Mesenchymal stem cell (in vitro differentiated cells and primary cell): ENCODE data around the gene CNIH3.

ENCODE experiments used
- DNase-seq: peaks from one replicate; pipeline ENCODE4 v3.0.0-alpha.2; 2013
- H2AFZ ChIP-seq: one replicate; pipeline ENCODE4 v1.6.1; 2013; ENCODE audit warnings: low read depth, mild to moderate bottlenecking, control low read depth, inconsistent platforms, low read length, moderate library complexity
- H2AK5ac ChIP-seq: 2 replicates; pipeline ENCODE4 v1.6.1; 2013; ENCODE audit warnings: low read length, moderate library complexity, mild to moderate bottlenecking, inconsistent platforms; ENCODE audit not compliant: severe bottlenecking
- H2BK120ac ChIP-seq: one replicate; pipeline ENCODE4 v1.6.1; 2013; ENCODE audit warnings: low read depth, mild to moderate bottlenecking, inconsistent platforms, low read length, moderate library complexity
- H2BK12ac ChIP-seq, 2 experiments: one replicate each; pipeline ENCODE4 v1.6.1; 2013; ENCODE audit warnings: inconsistent platforms in 2 of 2, low read length in 2 of 2, mild to moderate bottlenecking in 2 of 2, moderate library complexity in 2 of 2, control low read depth in 1 of 2
- H2BK15ac ChIP-seq: one replicate; pipeline ENCODE4 v1.6.1; 2013; ENCODE audit warnings: mild to moderate bottlenecking, low read depth, inconsistent platforms; ENCODE audit not compliant: poor library complexity, severe bottlenecking
- H2BK5ac ChIP-seq: 2 replicates; pipeline ENCODE4 v1.6.1; 2013; ENCODE audit warnings: low read depth, mild to moderate bottlenecking, low read length, control low read depth, inconsistent platforms; ENCODE audit not compliant: poor library complexity, severe bottlenecking
- H3K14ac ChIP-seq, 2 experiments: one replicate each; pipeline ENCODE4 v1.6.1; 2013; ENCODE audit warnings: inconsistent platforms in 2 of 2, low read length in 2 of 2, control low read depth in 1 of 2, mild to moderate bottlenecking in 1 of 2, moderate library complexity in 1 of 2
- H3K18ac ChIP-seq, 2 experiments: one replicate each; pipeline ENCODE4 v1.6.1; 2013; ENCODE audit warnings: inconsistent platforms in 2 of 2, low read length in 2 of 2, control low read depth in 1 of 2, low read depth in 1 of 2, mild to moderate bottlenecking in 1 of 2
- H3K23ac ChIP-seq, 2 experiments: one replicate each; pipeline ENCODE4 v1.6.1; 2013; ENCODE audit warnings: inconsistent platforms in 2 of 2, low read length in 2 of 2, mild to moderate bottlenecking in 2 of 2, moderate library complexity in 2 of 2, control low read depth in 1 of 2
- H3K27ac ChIP-seq: 2 replicates; pipeline ENCODE4 v1.5.1; 2013; ENCODE audit warnings: mild to moderate bottlenecking, moderate library complexity, low read length, control low read depth, inconsistent platforms; ENCODE audit not compliant: poor library complexity, severe bottlenecking
- H3K27me3 ChIP-seq, 2 experiments: 2 replicates each; pipeline versions ENCODE4 v1.6.1 to v1.7.0; 2013; ENCODE audit warnings: low read length in 2 of 2, mild to moderate bottlenecking in 2 of 2, moderate library complexity in 2 of 2, control low read depth in 1 of 2, inconsistent platforms in 1 of 2; ENCODE audit not compliant: control insufficient read depth in 1 of 2, insufficient read depth in 1 of 2
- H3K36me3 ChIP-seq, 2 experiments: 2 replicates each; pipeline versions ENCODE4 v1.6.1 to v1.7.0; 2013; ENCODE audit warnings: low read length in 2 of 2, control low read depth in 1 of 2, inconsistent platforms in 1 of 2, low read depth in 1 of 2, mild to moderate bottlenecking in 1 of 2; ENCODE audit not compliant: insufficient read depth in 2 of 2, control insufficient read depth in 1 of 2
- H3K4ac ChIP-seq, 2 experiments: one replicate each; pipeline ENCODE4 v1.6.1; 2013; ENCODE audit warnings: inconsistent platforms in 2 of 2, low read length in 2 of 2, mild to moderate bottlenecking in 2 of 2, moderate library complexity in 2 of 2, control low read depth in 1 of 2, low read depth in 1 of 2
- H3K4me1 ChIP-seq: 2 replicates; pipeline ENCODE4 v1.6.1; 2013; ENCODE audit warnings: low read depth, low read length, control low read depth; ENCODE audit not compliant: control insufficient read depth, insufficient read depth
- H3K4me2 ChIP-seq: 2 replicates; pipeline ENCODE4 v1.6.1; 2013; ENCODE audit warnings: low read length, mild to moderate bottlenecking, inconsistent platforms; ENCODE audit not compliant: poor library complexity, severe bottlenecking
- H3K4me3 ChIP-seq, 2 experiments: 2 replicates each; pipeline versions ENCODE4 v1.5.1 to v1.7.0; 2013; ENCODE audit warnings: low read length in 2 of 2, mild to moderate bottlenecking in 2 of 2, control low read depth in 1 of 2, low read depth in 1 of 2; ENCODE audit not compliant: insufficient read depth in 1 of 2
- H3K79me1 ChIP-seq: replicated peaks from 2 replicates; pipeline ENCODE4 v1.6.1; 2013; ENCODE audit warnings: mild to moderate bottlenecking, control low read depth, low read length, inconsistent platforms; ENCODE audit not compliant: poor library complexity, severe bottlenecking
- H3K9ac ChIP-seq: 2 replicates; pipeline ENCODE4 v1.7.0; 2013; ENCODE audit warnings: mild to moderate bottlenecking, low read length, moderate library complexity
- H3K9me3 ChIP-seq: 2 replicates; pipeline ENCODE4 v1.7.0; 2013; ENCODE audit warnings: mild to moderate bottlenecking, low read length; ENCODE audit not compliant: control insufficient read depth
- H4K8ac ChIP-seq: one replicate; pipeline ENCODE4 v1.6.1; 2013; ENCODE audit warnings: inconsistent platforms, mild to moderate bottlenecking, low read length, moderate library complexity
- H4K91ac ChIP-seq: one replicate; pipeline ENCODE4 v1.6.1; 2013; ENCODE audit warnings: mild to moderate bottlenecking, low read length, inconsistent platforms
- WGBS: methylation state at CpG from one replicate; pipeline ENCODE4 v1.1.7; 2013; ENCODE audit warnings: mixed read lengths; 5-methylcytosine and 5-hydroxymethylcytosine counted together

The CNIH3 gene

DNA sequence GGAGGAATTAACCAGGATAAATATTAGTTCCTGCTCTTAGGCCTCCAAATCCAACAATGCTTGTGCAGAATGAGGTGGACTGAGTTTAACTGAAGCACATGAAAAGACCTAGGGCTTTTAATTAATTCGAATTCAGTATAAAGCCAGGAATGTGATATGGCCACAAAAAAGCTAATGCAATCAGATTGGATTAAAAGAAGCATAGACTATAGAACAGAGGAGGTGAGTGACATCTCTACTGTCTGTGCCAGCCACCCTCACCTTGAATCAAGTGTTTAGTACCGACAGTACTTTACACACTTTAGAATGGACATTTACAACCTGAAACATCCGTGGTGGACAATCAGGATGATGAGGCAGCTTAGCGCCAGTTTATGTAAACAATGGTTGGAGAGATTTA, 62.1 kb downstream of the CNIH3 start:
- H2AK5ac ChIP-seq, result no peak overlapping the region
- no peak overlapping the region for H2BK12ac ChIP-seq
- no peak for DNase-seq
- H3K18ac ChIP-seq, result no peak overlapping the region
- H3K4ac ChIP-seq, result no peak overlapping the region
- H3K27me3 ChIP-seq, result no peaks in the 10 kb centered on the region
- no peak overlapping the region for H4K91ac ChIP-seq
- H3K23ac ChIP-seq, result no peak overlapping the region
- 71% methylated on average over 4 of the region's 4 CpGs for WGBS
- H3K4me2 ChIP-seq, result no peak overlapping the region
- H2BK5ac ChIP-seq, result no peak overlapping the region
- H3K9me3 ChIP-seq, result no peaks in the 10 kb centered on the region
- H3K27ac ChIP-seq, result no peak overlapping the region
- peaks cover 10 to 83% of the 10 kb centered on the region in 2 experiments for H3K36me3 ChIP-seq
- no peak overlapping the region for H4K8ac ChIP-seq
- H2BK15ac ChIP-seq, result no peak overlapping the region
- no peak overlapping the region for H2AFZ ChIP-seq
- H3K4me3 ChIP-seq, result no peak overlapping the region
- H3K14ac ChIP-seq, result no peak overlapping the region
- no peak overlapping the region for H2BK120ac ChIP-seq
- peaks cover 36% of the 10 kb centered on the region for H3K79me1 ChIP-seq
- peaks cover 2% of the 10 kb centered on the region for H3K4me1 ChIP-seq
- H3K9ac ChIP-seq, result no peak overlapping the region

DNA sequence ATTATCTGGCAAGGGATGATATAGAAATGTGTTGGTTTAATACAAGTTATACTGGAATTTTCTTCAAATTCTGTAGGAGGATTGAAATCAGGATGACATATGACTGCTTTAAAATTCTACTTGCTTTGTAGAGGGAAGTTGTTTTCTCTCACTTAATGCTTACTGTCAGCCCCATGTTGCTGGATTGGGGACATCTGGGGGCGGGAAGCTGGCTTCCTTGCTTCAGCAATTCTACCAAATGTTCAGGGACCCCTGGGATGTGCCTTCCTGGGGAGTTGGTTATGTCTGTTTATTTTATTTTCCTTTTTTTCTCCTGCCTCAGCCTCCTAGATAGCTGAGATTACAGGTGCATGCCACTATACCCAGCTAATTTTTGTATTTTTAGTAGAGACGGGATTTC, 63.5 kb downstream of the CNIH3 start:
- no peak overlapping the region for H3K27ac ChIP-seq
- H4K8ac ChIP-seq, result no peak overlapping the region
- H3K4me2 ChIP-seq, result no peak overlapping the region
- H3K18ac ChIP-seq, result no peak overlapping the region
- H3K4me1 ChIP-seq, result no peaks in the 10 kb centered on the region
- H2BK5ac ChIP-seq, result no peak overlapping the region
- no peak overlapping the region for H4K91ac ChIP-seq
- no peaks in the 10 kb centered on the region for H3K27me3 ChIP-seq
- DNase-seq, result no peak
- H3K9me3 ChIP-seq, result no peaks in the 10 kb centered on the region
- peaks cover 34% of the 10 kb centered on the region for H3K79me1 ChIP-seq
- H3K23ac ChIP-seq, result no peak overlapping the region
- no peak overlapping the region for H2BK15ac ChIP-seq
- no peak overlapping the region for H2AK5ac ChIP-seq
- no peak overlapping the region for H3K4me3 ChIP-seq
- H3K14ac ChIP-seq, result no peak overlapping the region
- H3K4ac ChIP-seq, result no peak overlapping the region
- 100% methylated on average over 2 of the region's 2 CpGs for WGBS
- peaks cover 10 to 86% of the 10 kb centered on the region in 2 experiments for H3K36me3 ChIP-seq
- H2BK12ac ChIP-seq, result no peak overlapping the region
- no peak overlapping the region for H3K9ac ChIP-seq
- H2BK120ac ChIP-seq, result no peak overlapping the region
- H2AFZ ChIP-seq, result no peak overlapping the region

DNA sequence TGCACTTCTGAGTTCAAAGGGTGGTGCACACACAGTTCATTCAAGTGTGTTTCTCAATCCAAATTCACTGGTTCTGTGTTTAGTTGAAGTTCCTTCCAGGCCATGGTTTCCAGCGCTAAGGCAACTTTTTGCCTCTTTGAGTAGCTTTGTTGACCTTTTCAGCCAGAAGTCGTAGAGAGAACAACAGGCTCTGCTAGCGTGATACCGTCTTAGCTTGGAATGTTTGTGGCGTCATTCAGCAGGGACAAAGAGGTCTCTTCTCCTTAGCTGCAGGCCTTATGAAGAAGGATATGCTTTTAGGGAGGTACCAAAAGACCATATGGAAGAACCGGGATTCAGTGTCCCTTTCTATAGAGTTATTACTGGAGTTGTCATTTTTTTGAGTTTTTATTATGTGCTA, 65.7 kb downstream of the CNIH3 start:
- Histone ChIP-seq H4K8ac (no peak overlapping the region), H2BK12ac (no peak overlapping the region)

DNA sequence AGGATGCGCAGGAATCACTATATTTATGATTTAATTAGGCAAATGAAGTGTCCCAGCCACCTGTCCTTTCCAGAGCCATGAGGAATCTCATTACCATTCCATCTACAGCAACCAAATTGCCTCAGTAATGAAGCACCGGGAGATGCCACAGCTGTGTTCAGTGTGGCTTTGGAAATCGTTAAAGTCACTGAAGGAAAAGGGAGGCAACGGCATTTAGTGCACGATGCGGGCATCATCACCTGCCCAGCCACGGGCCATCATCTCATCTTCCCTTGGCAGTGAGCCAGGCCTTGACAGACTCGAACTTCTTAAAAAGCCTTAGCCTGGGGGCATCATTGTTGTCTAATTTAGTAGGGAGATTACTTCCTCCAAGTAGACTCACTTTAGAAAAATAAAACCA, 67.8 kb downstream of the CNIH3 start:
- Histone ChIP-seq H3K4me3 (no peak overlapping the region), H3K18ac (no peak overlapping the region), H3K27ac (no peak overlapping the region), H3K4ac (no peak overlapping the region), H3K14ac (no peak overlapping the region), H3K4me1 (no peaks in the 10 kb centered on the region), H2AK5ac (no peak overlapping the region), H3K23ac (no peak overlapping the region), H4K8ac (no peak overlapping the region), H3K9ac (no peak overlapping the region), H2AFZ (no peak overlapping the region), H2BK12ac (no peak overlapping the region), H2BK5ac (no peak overlapping the region), H2BK15ac (no peak overlapping the region), H2BK120ac (no peak overlapping the region), H3K9me3 (no peaks in the 10 kb centered on the region), H3K36me3 (peaks cover 16 to 88% of the 10 kb centered on the region in 2 experiments), H4K91ac (no peak overlapping the region), H3K27me3 (no peaks in the 10 kb centered on the region), H3K4me2 (no peak overlapping the region), H3K79me1 (peaks cover 28% of the 10 kb centered on the region)
- 97% methylated on average over 6 of the region's 8 CpGs for WGBS
- no peak for DNase-seq

More for the DNA sequence above, 65.7 kb downstream of the CNIH3 start:
- no peaks in the 10 kb centered on the region for H3K4me1 ChIP-seq
- WGBS, result 86% methylated on average over 5 of the region's 6 CpGs
- H3K14ac ChIP-seq, result no peak overlapping the region
- no peak overlapping the region for H2AFZ ChIP-seq
- peaks cover 14 to 84% of the 10 kb centered on the region in 2 experiments for H3K36me3 ChIP-seq
- no peak overlapping the region for H2BK15ac ChIP-seq
- H3K4me3 ChIP-seq, result no peak overlapping the region
- no peak overlapping the region for H2BK5ac ChIP-seq
- H3K9ac ChIP-seq, result no peak overlapping the region
- no peak overlapping the region for H2BK120ac ChIP-seq
- H2AK5ac ChIP-seq, result no peak overlapping the region
- H3K4me2 ChIP-seq, result no peak overlapping the region
- H3K18ac ChIP-seq, result no peak overlapping the region
- H3K27ac ChIP-seq, result no peak overlapping the region
- H3K27me3 ChIP-seq, result no peaks in the 10 kb centered on the region
- DNase-seq, result no peak
- H3K9me3 ChIP-seq, result no peaks in the 10 kb centered on the region
- H3K79me1 ChIP-seq, result peaks cover 35% of the 10 kb centered on the region
- H3K23ac ChIP-seq, result no peak overlapping the region
- no peak overlapping the region for H3K4ac ChIP-seq
- no peak overlapping the region for H4K91ac ChIP-seq
